AG09319 (cell line): ENCODE results near the gene SPON1.

ENCODE experiments used
- DNase-seq: peaks from one replicate; pipeline ENCODE4 v3.0.0-alpha.2; 2010; ENCODE audit warnings: low read depth; ENCODE audit errors: extremely low read depth
- TF ChIP-seq, protein P1 (sequence below): IDR thresholded peaks from 2 replicates; pipeline ENCODE4 v1.5.1; 2011; ENCODE audit warnings: low read depth, mild to moderate bottlenecking, inconsistent platforms, low read length, moderate library complexity

Gene SPON1

DNA sequence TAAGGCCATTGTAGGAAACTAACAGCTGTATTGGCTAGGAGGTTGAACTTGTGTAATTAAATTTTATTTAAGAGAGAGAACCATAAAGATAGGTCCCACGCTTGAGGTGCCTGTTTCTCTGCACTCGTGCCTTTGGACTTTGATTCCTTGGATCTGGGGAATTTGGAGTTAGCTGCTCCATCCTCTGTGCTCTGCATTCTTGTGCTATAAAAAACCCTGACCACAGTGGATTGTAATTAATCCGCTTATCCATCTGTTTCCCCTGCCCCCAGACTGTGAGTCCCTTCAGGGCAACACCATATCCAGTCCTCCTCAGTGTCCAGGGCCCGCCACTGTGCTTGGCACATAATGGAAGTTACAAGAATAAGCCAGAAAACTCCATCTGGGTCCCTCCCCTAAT, 169.8 kb downstream of the SPON1 start:
- DNase-seq, result no peak
- TF ChIP-seq, protein P1, sequence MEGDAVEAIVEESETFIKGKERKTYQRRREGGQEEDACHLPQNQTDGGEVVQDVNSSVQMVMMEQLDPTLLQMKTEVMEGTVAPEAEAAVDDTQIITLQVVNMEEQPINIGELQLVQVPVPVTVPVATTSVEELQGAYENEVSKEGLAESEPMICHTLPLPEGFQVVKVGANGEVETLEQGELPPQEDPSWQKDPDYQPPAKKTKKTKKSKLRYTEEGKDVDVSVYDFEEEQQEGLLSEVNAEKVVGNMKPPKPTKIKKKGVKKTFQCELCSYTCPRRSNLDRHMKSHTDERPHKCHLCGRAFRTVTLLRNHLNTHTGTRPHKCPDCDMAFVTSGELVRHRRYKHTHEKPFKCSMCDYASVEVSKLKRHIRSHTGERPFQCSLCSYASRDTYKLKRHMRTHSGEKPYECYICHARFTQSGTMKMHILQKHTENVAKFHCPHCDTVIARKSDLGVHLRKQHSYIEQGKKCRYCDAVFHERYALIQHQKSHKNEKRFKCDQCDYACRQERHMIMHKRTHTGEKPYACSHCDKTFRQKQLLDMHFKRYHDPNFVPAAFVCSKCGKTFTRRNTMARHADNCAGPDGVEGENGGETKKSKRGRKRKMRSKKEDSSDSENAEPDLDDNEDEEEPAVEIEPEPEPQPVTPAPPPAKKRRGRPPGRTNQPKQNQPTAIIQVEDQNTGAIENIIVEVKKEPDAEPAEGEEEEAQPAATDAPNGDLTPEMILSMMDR, result no peak

DNA sequence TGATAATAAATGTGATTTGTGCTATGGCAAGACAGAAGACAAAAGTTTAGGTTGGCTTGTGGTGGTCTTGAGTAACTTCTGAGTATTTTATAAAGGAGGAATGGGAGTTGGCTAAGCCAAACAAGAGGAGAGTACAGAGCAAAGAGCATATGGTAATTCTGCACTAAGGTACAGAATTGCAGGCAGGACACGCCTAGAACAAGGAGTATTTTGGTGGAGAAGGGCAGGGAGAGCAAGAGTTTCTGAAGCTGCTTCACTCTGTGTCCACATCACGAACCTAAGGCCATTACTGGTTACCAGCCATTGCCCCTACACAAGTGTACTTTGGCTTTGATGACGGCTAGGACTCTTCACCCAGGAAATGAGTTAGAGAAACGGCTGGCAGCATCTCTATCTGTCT, 170.9 kb downstream of the SPON1 start:
- TF ChIP-seq, protein P1, result no peak
- DNase-seq, result no peak

DNA sequence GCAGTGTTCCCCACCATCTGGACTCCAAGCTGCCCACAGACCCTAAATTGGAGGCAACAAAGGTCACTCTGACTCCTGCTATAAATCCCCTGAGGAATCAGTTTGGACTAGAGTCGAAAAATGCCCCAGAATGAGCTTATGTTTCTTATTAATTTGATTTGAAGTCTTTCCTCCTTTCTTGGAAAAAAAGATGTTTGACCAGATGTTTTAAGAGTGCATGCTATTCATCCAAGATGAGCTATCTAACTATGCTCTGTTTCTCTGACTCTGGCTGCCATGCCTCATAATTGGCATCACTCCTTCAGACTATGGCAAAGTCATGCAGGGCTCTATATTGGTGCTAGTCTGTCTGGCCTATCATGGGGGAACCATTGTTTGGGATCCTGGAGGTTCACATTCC, 174.0 kb downstream of the SPON1 start:
- TF ChIP-seq, protein P1, result no peak
- DNase-seq, result no peak

DNA sequence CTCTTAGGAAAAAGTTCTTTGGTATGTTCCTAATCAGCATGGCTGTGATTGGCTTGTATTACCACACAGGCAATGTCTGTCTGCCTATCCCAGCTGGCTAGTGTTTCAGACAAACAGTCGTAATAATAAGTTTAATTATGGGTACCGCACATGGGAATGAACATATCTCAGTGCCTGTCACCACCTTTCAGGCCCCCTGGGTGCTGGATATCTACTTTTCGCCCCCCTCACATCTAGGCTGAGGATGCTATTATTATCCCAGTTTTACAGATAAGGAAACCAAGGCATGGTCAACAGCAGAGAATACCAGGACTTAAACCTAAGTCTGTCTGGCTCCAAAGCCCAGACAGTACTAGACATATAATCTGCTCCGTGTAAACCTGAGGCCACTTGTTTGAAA, 174.8 kb downstream of the SPON1 start:
- TF ChIP-seq, protein P1, result no peak
- DNase-seq, result no peak

DNA sequence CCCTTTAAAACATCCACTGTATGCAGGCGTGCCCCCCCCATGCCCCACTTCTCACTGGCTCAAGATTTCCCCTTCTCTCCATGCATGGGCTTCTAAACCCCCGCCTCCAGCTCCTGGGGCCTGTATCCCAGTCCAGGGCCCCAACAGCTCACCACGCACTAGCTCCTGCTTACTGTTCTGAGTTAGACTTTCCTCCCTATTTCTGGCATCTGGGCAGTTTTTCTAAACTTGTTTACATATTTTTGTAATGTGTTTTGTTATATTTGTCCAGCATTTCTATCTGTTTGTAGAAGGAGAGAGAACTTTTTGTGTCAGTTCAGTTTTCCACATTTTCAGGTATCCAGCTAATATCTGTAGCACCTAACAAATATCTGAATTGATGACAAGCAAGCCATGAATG, 178.5 kb downstream of the SPON1 start:
- TF ChIP-seq, protein P1, result no peak
- DNase-seq, result no peak

DNA sequence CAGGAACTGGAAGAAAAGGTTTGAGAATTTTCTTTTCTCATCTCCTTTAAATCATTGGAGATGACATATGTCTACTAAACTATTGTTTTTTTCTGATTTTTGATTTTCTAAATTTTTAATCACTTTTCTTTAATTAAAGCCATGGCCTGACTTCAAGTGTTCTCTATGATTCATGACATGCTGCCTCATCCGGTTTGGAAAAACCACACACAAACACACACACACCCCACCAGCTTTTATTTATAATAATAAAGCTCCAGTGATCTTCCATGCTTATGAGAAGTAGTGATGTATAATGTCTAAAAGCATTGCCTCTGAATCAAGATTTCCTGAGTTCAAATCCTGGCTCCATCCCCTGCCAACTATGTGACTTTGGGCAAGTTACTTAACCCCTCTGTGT, 179.2 kb downstream of the SPON1 start:
- TF ChIP-seq, protein P1, result no peak
- DNase-seq, result no peak

DNA sequence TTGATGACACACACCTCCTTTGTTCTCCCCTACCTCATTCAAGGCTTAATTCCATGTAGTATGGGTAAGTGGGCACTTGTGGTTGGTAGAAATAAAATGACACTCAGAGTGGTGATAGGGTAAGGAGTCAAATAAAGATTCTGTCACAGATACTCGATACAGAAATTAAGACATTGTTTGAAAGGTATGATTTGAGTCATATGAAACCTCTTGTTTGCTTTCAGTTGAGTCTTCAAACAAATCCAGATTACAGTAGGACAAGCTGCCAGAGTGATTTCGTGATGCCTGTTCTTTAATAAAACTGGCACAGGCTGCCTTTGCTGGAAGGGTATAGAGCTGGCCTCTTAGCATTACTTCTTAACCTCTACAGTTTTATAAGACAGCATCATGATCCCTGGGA, 182.4 kb downstream of the SPON1 start:
- TF ChIP-seq, protein P1, result no peak
- DNase-seq, result no peak
